ENCODE results near the gene DAPK2. TPM values are rescaled to one million over a fixed set of nuclear protein-coding genes. Genes with fewer than 3 reads are reported as not detected.

The DAPK2 gene
- total RNA-seq, 1 donor from 2014 or later, result 0.52 TPM

- TF ChIP-seq CTCF (IDR thresholded peaks at IDR 0.05; ENCODE audit: insufficient read depth, low read depth, low read length) (no peak), EZH2 (IDR thresholded peaks at IDR 0.05; ENCODE audit: insufficient read depth, low read length) (no peak)
- Histone ChIP-seq H3K4me3 (ENCODE audit: insufficient read depth, low read depth, low read length) (peak overlapping the region; percentile 73), H3K79me2 (ENCODE audit: insufficient read depth, low read length) (peaks cover 60% of the 10 kb centered on the region)
These were observed 46.0 kb upstream of the DAPK2 start for GRCh38 chr15:64092075-64092820.

GRCh38 chr15:64090527-64090926 is 44.2 kb upstream of the DAPK2 start:
- Histone ChIP-seq H3K4me2 (ENCODE audit: low read length) (no peak overlapping the region), H3K9ac (ENCODE audit: low read length) (no peak overlapping the region), H4K20me1 (ENCODE audit: insufficient read depth, low read length) (peaks cover 9% of the 10 kb centered on the region), H3K9me3 (ENCODE audit: insufficient read depth, low read depth, low read length) (no peaks in the 10 kb centered on the region), H3K4me1 (ENCODE audit: insufficient read depth, low read length) (peaks cover 13% of the 10 kb centered on the region), H3K27ac (ENCODE audit: low read depth, low read length) (no peak overlapping the region), H3K4me3 (ENCODE audit: insufficient read depth, low read depth, low read length) (no peak overlapping the region), H3K79me2 (ENCODE audit: insufficient read depth, low read length) (peaks cover 44% of the 10 kb centered on the region), H3K27me3 (ENCODE audit: insufficient read depth, low read length) (no peaks in the 10 kb centered on the region), H2AFZ (ENCODE audit: low read depth, low read length) (no peak overlapping the region), H3K36me3 (ENCODE audit: insufficient read depth, low read length) (peaks cover 12% of the 10 kb centered on the region)
- H3K4me3 Mint-ChIP-seq (ENCODE audit: unreplicated experiment), result no peak overlapping the region
- H3K27me3 Mint-ChIP-seq (ENCODE audit: low read depth, unreplicated experiment), result no peaks in the 10 kb centered on the region
- TF ChIP-seq EZH2 (IDR thresholded peaks at IDR 0.05; ENCODE audit: insufficient read depth, low read length), result no peak
- no peak for TF ChIP-seq CTCF (IDR thresholded peaks at IDR 0.05; ENCODE audit: insufficient read depth, low read depth, low read length)
- FAIRE-seq (no peak), DNase-seq (ENCODE audit: low read depth) (no peak)
- no peaks in the 10 kb centered on the region for H3K9me3 Mint-ChIP-seq (ENCODE audit: unreplicated experiment)
- H3K27ac Mint-ChIP-seq (ENCODE audit: unreplicated experiment), result no peak overlapping the region
- H3K36me3 Mint-ChIP-seq (ENCODE audit: low read depth, unreplicated experiment), result peaks cover 8% of the 10 kb centered on the region
- H3K4me1 Mint-ChIP-seq (ENCODE audit: low read depth, unreplicated experiment), result peaks cover 15% of the 10 kb centered on the region

More at GRCh38 chr15:64092075-64092820, 46.0 kb upstream of the DAPK2 start:
- peaks cover 12% of the 10 kb centered on the region for H3K36me3 ChIP-seq (ENCODE audit: insufficient read depth, low read length)
- H3K27me3 ChIP-seq (ENCODE audit: insufficient read depth, low read length), result no peaks in the 10 kb centered on the region
- peaks cover 18% of the 10 kb centered on the region for H3K4me1 ChIP-seq (ENCODE audit: insufficient read depth, low read length)
- H3K27ac ChIP-seq (ENCODE audit: low read depth, low read length), result no peak overlapping the region
- H2AFZ ChIP-seq (ENCODE audit: low read depth, low read length), result no peak overlapping the region
- peaks cover 18% of the 10 kb centered on the region for H4K20me1 ChIP-seq (ENCODE audit: insufficient read depth, low read length)
- DNase-seq (ENCODE audit: low read depth) (no peak), FAIRE-seq (no peak)
- H3K9ac ChIP-seq (ENCODE audit: low read length), result no peak overlapping the region
- H3K9me3 ChIP-seq (ENCODE audit: insufficient read depth, low read depth, low read length), result no peaks in the 10 kb centered on the region
- Mint-ChIP-seq H3K4me1 (ENCODE audit: low read depth, unreplicated experiment) (peaks cover 15% of the 10 kb centered on the region), H3K4me3 (ENCODE audit: unreplicated experiment) (peak overlapping the region; percentile 95), H3K36me3 (ENCODE audit: low read depth, unreplicated experiment) (peaks cover 6% of the 10 kb centered on the region), H3K9me3 (ENCODE audit: unreplicated experiment) (no peaks in the 10 kb centered on the region), H3K27ac (ENCODE audit: unreplicated experiment) (peak overlapping the region; percentile 67), H3K27me3 (ENCODE audit: low read depth, unreplicated experiment) (no peaks in the 10 kb centered on the region)
- H3K4me2 ChIP-seq (ENCODE audit: low read length), result peak overlapping the region; percentile 87
